Lower lobe of right lung (tissue), 2 donors: ENCODE measurements around the gene TAOK1. TPM values are rescaled to one million over a fixed set of nuclear protein-coding genes. Genes with fewer than 3 reads are reported as not detected.

Source experiments
- ATAC-seq, 2 donors: fragments of 200-7000 bp; cut with Tn5 transposase; one replicate each; pipeline ENCODE4 v1.9.1; 2020 to 2022; ENCODE audit warnings: mild to moderate bottlenecking in 2 of 2, moderate library complexity in 2 of 2
- DNase-seq: peaks from one replicate; pipeline ENCODE4 v3.0.0-alpha.2; 2020
- H3K27ac ChIP-seq: fragments of 200-600 bp; one replicate; pipeline ENCODE4 v1.8.0; 2022
- H3K27me3 ChIP-seq: fragments of 200-600 bp; one replicate; pipeline ENCODE4 v1.8.0; 2022; ENCODE audit warnings: low read depth
- H3K36me3 ChIP-seq: fragments of 200-600 bp; one replicate; pipeline ENCODE4 v1.8.0; 2022; ENCODE audit warnings: mild to moderate bottlenecking
- H3K4me1 ChIP-seq: fragments of 200-600 bp; one replicate; pipeline ENCODE4 v1.8.0; 2022
- H3K4me3 ChIP-seq: fragments of 200-600 bp; one replicate; pipeline ENCODE4 v1.8.0; 2022; ENCODE audit warnings: mild to moderate bottlenecking
- H3K9me3 ChIP-seq: fragments of 200-600 bp; one replicate; pipeline ENCODE4 v1.8.0; 2022
- intact Hi-C: fragments of 100-400 bp; cut with DNase I; formaldehyde crosslinking; loops from one replicate; pipeline ENCODE4 v1.11.0; 2022
- total RNA-seq: library from RNA; stranded (reverse); fragmentation: NEBNext Ultra II Directional; extraction: Animal tissue kit (Norgen Biotek cat#: 25700); gene quantifications from one replicate; pipeline ENCODE4 v1.2.1, GENCODE V29; 2021
- TF ChIP-seq, protein P1 (sequence below): fragments of 200-600 bp; IDR thresholded peaks from one replicate; pipeline ENCODE4 v1.8.0; 2022; ENCODE audit warnings: antibody characterized with exemption, mild to moderate bottlenecking
- donor health status: DM: no; HTN: yes; CAD: no; lungs with severe emphysema.

Gene TAOK1
- total RNA-seq, 1 donor from 2014 or later, result 70.6 TPM

- H3K4me3 ChIP-seq, result peak within 1 kb of the TSS; percentile 81
- peak; percentile 82 for ATAC-seq
- H3K4me1 ChIP-seq, result peaks cover 56% of the 10 kb centered on the region
- DNase-seq, result peak; percentile 92
- intact Hi-C loops, result no loop called here
- peaks cover 14% of the 10 kb centered on the region for H3K36me3 ChIP-seq
- H3K27me3 ChIP-seq, result no peaks in the 10 kb centered on the region
- H3K9me3 ChIP-seq, result no peaks in the 10 kb centered on the region
- peak within 1 kb of the TSS; percentile 88 for H3K27ac ChIP-seq
- TF ChIP-seq, protein P1, sequence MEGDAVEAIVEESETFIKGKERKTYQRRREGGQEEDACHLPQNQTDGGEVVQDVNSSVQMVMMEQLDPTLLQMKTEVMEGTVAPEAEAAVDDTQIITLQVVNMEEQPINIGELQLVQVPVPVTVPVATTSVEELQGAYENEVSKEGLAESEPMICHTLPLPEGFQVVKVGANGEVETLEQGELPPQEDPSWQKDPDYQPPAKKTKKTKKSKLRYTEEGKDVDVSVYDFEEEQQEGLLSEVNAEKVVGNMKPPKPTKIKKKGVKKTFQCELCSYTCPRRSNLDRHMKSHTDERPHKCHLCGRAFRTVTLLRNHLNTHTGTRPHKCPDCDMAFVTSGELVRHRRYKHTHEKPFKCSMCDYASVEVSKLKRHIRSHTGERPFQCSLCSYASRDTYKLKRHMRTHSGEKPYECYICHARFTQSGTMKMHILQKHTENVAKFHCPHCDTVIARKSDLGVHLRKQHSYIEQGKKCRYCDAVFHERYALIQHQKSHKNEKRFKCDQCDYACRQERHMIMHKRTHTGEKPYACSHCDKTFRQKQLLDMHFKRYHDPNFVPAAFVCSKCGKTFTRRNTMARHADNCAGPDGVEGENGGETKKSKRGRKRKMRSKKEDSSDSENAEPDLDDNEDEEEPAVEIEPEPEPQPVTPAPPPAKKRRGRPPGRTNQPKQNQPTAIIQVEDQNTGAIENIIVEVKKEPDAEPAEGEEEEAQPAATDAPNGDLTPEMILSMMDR, result no peak
Measured at GRCh38 chr17:29568331-29569244, 178.4 kb downstream of the TAOK1 start, which contains the start of gene TP53I13. Gene TP53I13, plus strand, starts transcription at chr17:29568701. Its CDS starts 58 bp downstream, at chr17:29568759.

DNA sequence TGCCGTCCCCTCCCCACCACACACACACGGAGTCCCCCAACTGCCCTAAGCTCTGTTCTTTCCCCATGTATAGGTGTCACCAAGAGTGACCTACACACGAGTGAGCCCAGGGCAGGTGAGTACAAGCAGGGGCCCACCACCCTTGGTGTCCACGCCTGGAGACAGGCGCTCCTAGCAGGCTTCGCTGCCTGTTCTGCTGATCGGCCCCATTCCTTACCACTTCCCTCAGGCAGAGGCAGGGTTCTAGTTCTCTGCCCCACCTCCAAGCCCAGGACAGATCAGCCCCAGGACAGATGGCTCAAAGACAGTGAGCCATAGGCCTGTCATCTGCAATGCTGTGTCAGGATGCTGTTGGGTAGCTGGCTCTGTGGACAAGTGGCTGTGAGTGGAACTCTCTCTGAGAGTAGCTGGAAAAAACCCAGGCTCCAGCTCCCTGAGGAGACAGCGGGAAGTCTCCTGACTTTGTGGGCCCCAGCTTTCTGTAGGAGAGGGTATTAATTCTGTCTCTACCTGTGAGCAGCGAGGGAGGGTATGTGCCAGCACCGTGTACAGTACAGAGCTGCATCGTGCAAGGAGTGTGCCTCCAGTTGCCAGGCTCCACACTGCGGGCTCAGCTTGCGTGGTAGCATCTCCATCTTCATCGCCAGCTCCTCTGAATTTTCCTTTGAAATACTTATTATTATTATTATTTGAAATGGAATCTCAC lies 179.2 kb downstream of the TAOK1 start:
- Histone ChIP-seq H3K36me3 (peaks cover 22% of the 10 kb centered on the region), H3K27ac (peak overlapping the region; percentile 88), H3K4me3 (peak overlapping the region; percentile 81), H3K4me1 (peaks cover 48% of the 10 kb centered on the region), H3K27me3 (no peaks in the 10 kb centered on the region), H3K9me3 (no peaks in the 10 kb centered on the region)
- no peak for ATAC-seq
- TF ChIP-seq, protein P1, result no peak
- intact Hi-C loops, result no loop called here
- DNase-seq, result no peak

GRCh38 chr17:29570521-29570920 lies 180.4 kb downstream of the TAOK1 start:
- Histone ChIP-seq H3K27me3 (no peaks in the 10 kb centered on the region), H3K27ac (no peak overlapping the region)
- no peak for DNase-seq

DNA sequence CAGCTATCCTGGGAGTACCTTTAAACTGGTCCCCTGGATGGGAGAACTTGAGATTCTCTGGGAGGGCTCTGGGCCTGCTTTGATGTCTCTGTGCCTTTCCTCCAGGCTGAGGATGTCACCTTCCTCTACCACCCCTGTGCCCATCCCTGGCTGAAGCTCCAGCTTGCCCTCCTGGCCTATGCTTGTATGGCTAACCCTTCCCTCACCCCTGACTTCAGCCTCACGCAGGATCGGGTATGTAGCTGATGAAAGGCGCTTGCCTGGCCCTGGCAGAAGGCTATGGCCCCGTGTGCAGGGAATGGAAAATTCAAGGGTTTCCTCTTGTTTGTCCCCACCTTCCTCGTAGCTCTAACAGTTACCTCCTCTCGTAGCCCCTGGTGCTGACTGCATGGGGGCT lies 181.3 kb downstream of the TAOK1 start:
- TF ChIP-seq, protein P1, result no peak
- Histone ChIP-seq H3K4me3 (no peak overlapping the region), H3K4me1 (peaks cover 27% of the 10 kb centered on the region), H3K9me3 (no peaks in the 10 kb centered on the region), H3K36me3 (peaks cover 43% of the 10 kb centered on the region), H3K27me3 (no peaks in the 10 kb centered on the region), H3K27ac (no peak overlapping the region)
- DNase-seq (no peak), ATAC-seq (no peak)
- intact Hi-C loops, result no loop called here

More at GRCh38 chr17:29570521-29570920, 180.4 kb downstream of the TAOK1 start:
- ATAC-seq, result no peak
- intact Hi-C loops, result no loop called here
- Histone ChIP-seq H3K9me3 (no peaks in the 10 kb centered on the region), H3K36me3 (peaks cover 33% of the 10 kb centered on the region), H3K4me1 (peaks cover 37% of the 10 kb centered on the region), H3K4me3 (no peak overlapping the region)
- TF ChIP-seq, protein P1, result no peak

GRCh38 chr17:29571883-29572681 lies 181.9 kb downstream of the TAOK1 start:
- Histone ChIP-seq H3K4me1 (peaks cover 25% of the 10 kb centered on the region), H3K9me3 (no peaks in the 10 kb centered on the region), H3K27me3 (no peaks in the 10 kb centered on the region), H3K36me3 (peaks cover 49% of the 10 kb centered on the region), H3K27ac (no peak overlapping the region), H3K4me3 (peak overlapping the region; percentile 42)
- ATAC-seq, result no peak
- intact Hi-C loops, result no loop called here
- DNase-seq, result no peak
- TF ChIP-seq, protein P1, result no peak
